ENCODE data around the gene BLM.
"Not testable (repeated sequence)": the region's sequence is repeated elsewhere in the genome, so short reads cannot be mapped to it uniquely, and the experiment has no call there.

DNA sequence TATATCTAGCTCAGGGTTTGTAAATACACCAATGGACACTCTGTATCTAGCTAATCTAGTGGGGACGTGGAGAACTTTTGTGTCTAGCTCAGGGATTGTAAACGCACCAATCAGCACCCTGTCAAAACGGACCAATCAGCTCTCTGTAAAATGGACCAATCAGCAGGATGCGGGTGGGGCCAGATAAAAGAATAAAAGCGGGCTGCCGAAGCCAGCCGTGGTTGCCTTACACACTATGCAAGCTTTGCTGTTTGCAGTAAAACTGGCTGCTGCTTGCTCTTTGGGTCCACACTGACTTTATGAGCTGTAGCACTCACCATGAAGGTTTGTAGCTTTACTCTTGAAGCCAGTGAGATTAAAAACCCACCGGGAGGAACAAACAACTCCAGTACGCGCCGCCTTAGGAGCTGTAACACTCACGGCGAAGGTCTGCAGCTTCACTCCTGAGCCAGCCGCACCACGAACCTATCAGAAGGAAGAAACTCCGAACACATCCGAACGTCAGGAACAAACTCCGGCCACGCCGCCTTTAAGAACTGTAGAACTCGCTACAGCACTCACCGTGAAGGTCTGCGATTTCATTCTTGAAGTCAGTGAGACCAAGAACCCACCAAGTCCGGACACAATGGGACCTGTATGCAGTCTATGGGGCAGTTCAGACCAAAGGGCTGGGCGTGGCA is 109.2 kb downstream of the BLM start:
- TF ChIP-seq EZH2 (IDR thresholded peaks at IDR 0.05; ENCODE audit: insufficient read depth, poor library complexity, severe bottlenecking); EZH2phosphoT487 (IDR thresholded peaks at IDR 0.05; ENCODE audit: insufficient read depth, low read depth): not testable (repeated sequence)

Data from GM23248 (cell line).